NT2/D1 (cell line): ENCODE measurements around the gene FOS.

ENCODE experiments used
- SUZ12 ChIP-seq: IDR thresholded peaks from 2 replicates; pipeline ENCODE4 v1.6.1; 2011; ENCODE audit not compliant: insufficient read length, insufficient read depth; ENCODE audit errors: extremely low read depth
- ZNF274 ChIP-seq: IDR thresholded peaks from 2 replicates; pipeline ENCODE4 v1.6.1; 2011; ENCODE audit warnings: mild to moderate bottlenecking, low read depth, low read length

- no peak for TF ChIP-seq ZNF274
- no peak for TF ChIP-seq SUZ12
Observed at GRCh38 chr14:75259510-75259855, 19.1 kb upstream of the FOS start.
